Measurements from ENCODE around the gene SULF2.

- TF ChIP-seq RARB (CRISPR knock-in tag; IDR thresholded peaks at IDR 0.05) (no peak), ZFP3 (CRISPR knock-in tag; IDR thresholded peaks at IDR 0.05) (no peak), CREB5 (CRISPR knock-in tag; IDR thresholded peaks at IDR 0.05; ENCODE audit: low read depth) (no peak), GLIS3 (CRISPR knock-in tag; IDR thresholded peaks at IDR 0.05) (no peak), PPARA (CRISPR knock-in tag; IDR thresholded peaks at IDR 0.05; ENCODE audit: borderline replicate concordance) (no peak), ARNTL (CRISPR knock-in tag; IDR thresholded peaks at IDR 0.05; ENCODE audit: borderline replicate concordance, low read depth) (no peak), TCF4 (CRISPR knock-in tag; IDR thresholded peaks at IDR 0.05; ENCODE audit: borderline replicate concordance) (no peak), BACH2 (CRISPR knock-in tag; IDR thresholded peaks at IDR 0.05; ENCODE audit: borderline replicate concordance) (no peak), POU6F1 (CRISPR knock-in tag; IDR thresholded peaks at IDR 0.05; ENCODE audit: borderline replicate concordance, low read depth) (no peak), ZNF8 (CRISPR knock-in tag; IDR thresholded peaks at IDR 0.05) (no peak), PATZ1 (CRISPR knock-in tag; IDR thresholded peaks at IDR 0.05; ENCODE audit: borderline replicate concordance) (no peak), ZC3H10 (CRISPR knock-in tag; IDR thresholded peaks at IDR 0.05) (no peak), ZFP30 (CRISPR knock-in tag; IDR thresholded peaks at IDR 0.05) (no peak)
These were observed 124.1 kb downstream of the SULF2 start for GRCh38 chr20:47660983-47661700.
